ENCODE data around the gene TFDP1. TPM values are rescaled to one million over a fixed set of nuclear protein-coding genes. Genes with fewer than 3 reads are reported as not detected.

TFDP1 gene
- total and polyA plus RNA-seq, 2 of the 4 experiments (the other 2 are of a cell fraction): 59.3 to 97.0 TPM

GRCh38 chr13:113663934-113664333 is 79.4 kb downstream of the TFDP1 start:
- POLR2A ChIA-PET (ENCODE audit: unreplicated experiment): no interaction called here
- Histone ChIP-seq H3K4me2 (ENCODE audit: low read depth, low read length) (no peak overlapping the region), H3K27me3 (ENCODE audit: control insufficient read depth, insufficient read depth, low read length) (peaks cover 13% of the 10 kb centered on the region), H3K9ac (ENCODE audit: low read depth, low read length) (no peak overlapping the region), H2BK15ac (ENCODE audit: low read depth, low read length) (no peak overlapping the region), H3K18ac (ENCODE audit: low read depth, low read length) (no peak overlapping the region), H2AK5ac (ENCODE audit: low read depth, low read length) (no peak overlapping the region), H4K8ac (ENCODE audit: low read depth in 2 of 2, low read length in 2 of 2) (no peak overlapping the region), H3K23ac (ENCODE audit: low read depth, low read length) (no peak overlapping the region), H3K9me3 (ENCODE audit: control insufficient read depth, insufficient read depth, low read length) (peaks cover 3% of the 10 kb centered on the region), H4K91ac (ENCODE audit: insufficient read depth, low read depth, low read length) (no peak overlapping the region), H3K4me1 (ENCODE audit: control insufficient read depth, insufficient read depth, low read length) (no peaks in the 10 kb centered on the region), H3K4me3 (ENCODE audit: insufficient read depth, low read depth, low read length) (no peak overlapping the region), H3K27ac (ENCODE audit: insufficient read depth, low read length) (no peak overlapping the region), H2BK20ac (ENCODE audit: low read depth, low read length) (no peak overlapping the region), H3K4ac (ENCODE audit: low read depth, low read length) (no peak overlapping the region), H3K14ac (replicated peaks; ENCODE audit: low read depth, low read length) (no peak overlapping the region), H3K56ac (ENCODE audit: extremely low read depth, insufficient read depth, low read length) (no peak overlapping the region), H4K20me1 (ENCODE audit: insufficient read depth, low read length) (peaks cover 11% of the 10 kb centered on the region; the same call in 1 of the 2 replicates), H4K5ac (ENCODE audit: low read depth, low read length) (no peak overlapping the region), H2AK9ac (replicated peaks; ENCODE audit: low read depth, low read length, poor library complexity) (no peak overlapping the region), H2BK120ac (ENCODE audit: low read depth, low read length) (no peak overlapping the region), H3K9me1 (ENCODE audit: insufficient read depth, low read length) (peaks cover 3% of the 10 kb centered on the region; the same call in 1 of the 2 replicates), H3K79me1 (ENCODE audit: low read depth in 1 of 2, low read length in 2 of 2) (no peaks in the 10 kb centered on the region), H2AFZ (replicated peaks; ENCODE audit: low read length, poor library complexity) (no peak overlapping the region), H2BK5ac (ENCODE audit: low read depth, low read length, poor library complexity, severe bottlenecking) (no peak overlapping the region), H3K36me3 (ENCODE audit: control insufficient read depth, insufficient read depth, low read length) (no peaks in the 10 kb centered on the region)
- intact Hi-C loops (cut with micrococcal nuclease) (no loop called here), dilution Hi-C loops (cut with HindIII; ENCODE audit: low sequenced_read_pairs, unreplicated experiment) (no loop called here), in situ Hi-C loops (cut with MboI; ENCODE audit: low sequenced_read_pairs) (no loop called here)
- TF ChIP-seq RCOR1 (IDR thresholded peaks at IDR 0.05; ENCODE audit: insufficient replicate concordance, low read length) (no peak), RAD21 (IDR thresholded peaks at IDR 0.05; ENCODE audit: low read length) (no peak)
- BruUV-seq (replicated peaks): no TSS peak
- ATAC-seq (ENCODE audit: low read depth): no peak; the same call in 1 of the 2 replicates
- 53% methylated on average over 12 of the region's 15 CpGs; no CpG with 5 or more reads in 1 of the 2 experiments for WGBS, 2 experiments (ENCODE audit: extremely low coverage in 2 of 2, insufficient read length in 1 of 2)
- DNase-seq: no peak
- CTCF ChIA-PET: no interaction called here
